HUDEP-2 (cell line): ENCODE results near the gene LRRC18.

Source experiments
- DNase-seq, 76 experiments: peaks; one replicate each; lab custom pipeline; 2025; ENCODE audit not compliant: unreplicated experiment in 76 of 76; lab: John Stamatoyannopoulos, UW

LRRC18 gene

DNA sequence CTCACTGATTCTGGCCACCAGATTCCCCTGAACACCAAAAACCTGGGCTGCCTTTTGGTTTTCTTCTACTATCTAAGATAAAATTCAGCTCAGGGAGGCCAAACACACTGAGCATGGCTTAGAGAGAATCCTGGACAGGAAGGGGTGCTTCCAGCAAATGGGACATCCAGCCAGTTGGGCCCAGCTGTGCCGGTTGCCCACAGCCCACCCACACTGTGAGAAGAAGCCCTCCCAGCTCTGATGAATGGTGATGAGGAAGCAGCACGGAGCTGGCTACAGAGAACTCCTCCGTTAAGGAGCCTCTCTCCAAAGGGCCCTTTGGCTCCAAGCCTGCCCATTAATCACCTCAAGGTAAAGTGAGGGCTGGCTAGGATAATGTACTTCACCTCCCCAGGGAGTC lies 15.9 kb downstream of the LRRC18 start:
- no peak for DNase-seq

DNA sequence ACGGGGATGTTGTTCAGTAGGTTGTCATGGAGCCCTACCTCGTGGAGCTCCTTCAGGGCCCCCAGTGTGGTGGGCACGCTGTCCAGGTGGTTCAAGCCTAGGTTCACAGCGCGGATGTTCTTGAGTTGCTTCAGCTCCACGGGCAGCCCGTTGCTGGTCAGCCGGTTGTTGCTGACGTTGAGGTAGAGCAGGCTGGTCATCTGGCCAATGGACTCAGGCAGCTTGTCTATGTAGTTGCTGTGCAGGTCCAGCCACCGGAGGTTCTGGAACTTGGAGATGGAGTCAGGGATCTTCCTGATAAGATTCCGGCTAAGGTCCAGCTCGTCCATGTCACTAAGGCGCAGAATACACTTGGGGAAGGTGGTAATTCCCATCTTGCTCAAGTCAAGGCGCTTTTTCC lies 26.0 kb downstream of the LRRC18 start:
- no peak for DNase-seq

DNA sequence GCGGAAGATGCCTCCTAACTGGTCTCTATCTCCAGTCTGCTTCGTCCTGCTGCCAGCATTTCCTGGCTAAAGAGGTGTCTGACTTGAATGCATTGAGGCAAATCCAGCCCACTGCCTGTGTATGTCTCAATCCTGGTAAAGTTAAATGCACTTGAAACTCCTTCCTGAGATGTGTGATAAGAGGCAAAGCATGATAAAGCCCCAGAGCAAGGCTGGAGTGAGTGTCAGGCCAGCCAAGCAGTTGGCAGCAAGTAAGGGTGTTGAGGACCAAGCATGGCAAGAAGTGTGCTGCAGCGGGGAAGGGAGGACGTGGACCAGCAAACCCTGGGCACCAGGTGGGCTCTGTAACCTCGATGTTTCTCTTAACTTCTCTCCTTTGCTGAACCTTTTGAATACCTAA lies 29.1 kb downstream of the LRRC18 start:
- no peak for DNase-seq

DNA sequence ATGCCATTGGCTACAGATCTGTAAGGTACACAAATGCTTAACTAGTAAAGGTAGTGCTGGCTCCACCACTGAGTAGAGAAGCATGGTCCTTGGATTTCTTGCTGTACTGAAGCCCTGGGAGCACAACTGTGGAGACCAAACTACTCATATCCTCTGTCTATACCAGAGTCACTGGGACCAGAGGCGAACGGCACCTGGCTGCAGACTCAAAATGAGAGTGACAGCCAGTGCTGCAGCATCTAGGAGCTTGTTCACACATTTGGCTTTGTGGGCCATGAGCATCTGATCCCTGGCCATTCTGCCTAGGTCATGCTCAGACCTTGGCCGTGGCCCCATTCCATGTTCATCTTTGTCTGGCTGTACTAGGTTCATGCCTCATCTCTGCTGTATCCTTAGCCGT lies 31.9 kb downstream of the LRRC18 start:
- DNase-seq = no peak

DNA sequence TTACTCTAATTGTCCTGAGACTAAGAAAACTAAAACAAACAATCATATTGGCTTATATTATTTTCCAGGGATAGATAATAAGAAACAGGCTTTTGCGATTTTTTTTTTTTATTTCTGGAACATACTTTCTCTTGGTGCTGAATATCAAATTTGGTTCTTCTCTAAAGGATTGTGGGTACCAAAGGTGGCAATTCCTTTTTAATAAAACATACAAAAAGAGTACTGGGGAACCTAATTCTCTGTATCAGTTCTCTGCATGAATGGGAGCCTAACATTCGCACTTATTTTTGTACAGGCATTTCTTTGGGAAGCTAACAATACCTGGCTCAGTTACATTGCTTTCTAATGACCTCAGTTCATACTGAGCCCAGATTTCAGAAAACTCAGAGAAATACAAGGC lies 32.8 kb downstream of the LRRC18 start:
- DNase-seq = no peak

DNA sequence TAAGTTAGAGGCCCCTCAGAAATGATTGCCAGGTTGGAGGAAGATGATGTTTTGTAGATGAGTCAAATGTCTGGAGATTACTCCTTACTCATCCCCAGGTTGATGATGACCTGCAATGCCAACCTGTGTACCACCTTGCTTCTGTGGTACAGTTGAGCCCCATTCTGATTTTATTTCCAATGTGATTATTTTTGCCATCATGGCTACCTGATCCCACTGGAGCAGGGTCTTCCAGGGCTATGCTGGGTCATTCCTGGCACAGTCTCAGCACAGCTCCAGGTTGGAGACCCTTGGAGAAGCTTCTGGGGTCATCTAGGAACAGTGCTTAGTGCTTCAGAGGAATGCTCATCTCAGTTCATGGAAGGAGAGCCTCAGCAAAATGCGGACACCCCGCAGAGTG lies 34.3 kb downstream of the LRRC18 start:
- DNase-seq = no peak

DNA sequence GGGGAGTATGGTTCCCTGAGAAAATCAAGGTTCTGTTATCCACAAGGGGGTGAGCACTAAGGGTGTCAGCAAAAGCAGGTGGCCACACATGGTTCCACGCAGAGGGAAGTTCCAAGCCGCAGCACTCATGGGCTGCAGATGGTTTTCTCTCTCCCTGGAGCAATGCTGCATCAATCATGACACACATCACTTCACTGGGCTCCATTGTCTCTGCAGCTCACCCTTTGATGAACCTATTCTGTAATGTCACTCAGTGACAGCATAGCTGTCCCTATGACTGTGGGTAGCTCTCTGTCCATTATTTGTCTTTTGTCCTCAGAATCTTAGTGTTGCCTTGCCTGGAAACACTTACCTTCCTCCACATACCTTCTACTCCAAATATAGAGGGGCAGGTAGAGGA lies 34.8 kb downstream of the LRRC18 start:
- no peak for DNase-seq

DNA sequence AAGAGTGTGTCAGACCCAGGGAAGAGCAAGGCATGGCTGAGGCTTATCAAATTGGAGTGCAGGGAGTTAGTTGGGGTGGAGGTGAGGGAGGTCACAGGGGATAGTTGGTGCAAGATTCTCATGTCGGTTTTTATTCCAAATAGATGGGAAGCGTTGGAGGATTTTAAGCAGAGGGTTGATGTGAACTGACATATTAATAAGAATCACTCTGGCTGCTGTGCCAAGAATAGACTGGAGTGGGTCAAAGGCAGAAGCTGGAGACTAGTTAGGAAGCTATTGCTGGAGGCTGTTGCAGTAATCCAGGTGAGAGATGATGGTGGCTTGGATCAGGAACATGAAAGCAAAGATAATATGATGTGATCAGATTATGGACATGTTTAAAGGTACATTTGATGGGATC lies 36.5 kb downstream of the LRRC18 start:
- no peak for DNase-seq

DNA sequence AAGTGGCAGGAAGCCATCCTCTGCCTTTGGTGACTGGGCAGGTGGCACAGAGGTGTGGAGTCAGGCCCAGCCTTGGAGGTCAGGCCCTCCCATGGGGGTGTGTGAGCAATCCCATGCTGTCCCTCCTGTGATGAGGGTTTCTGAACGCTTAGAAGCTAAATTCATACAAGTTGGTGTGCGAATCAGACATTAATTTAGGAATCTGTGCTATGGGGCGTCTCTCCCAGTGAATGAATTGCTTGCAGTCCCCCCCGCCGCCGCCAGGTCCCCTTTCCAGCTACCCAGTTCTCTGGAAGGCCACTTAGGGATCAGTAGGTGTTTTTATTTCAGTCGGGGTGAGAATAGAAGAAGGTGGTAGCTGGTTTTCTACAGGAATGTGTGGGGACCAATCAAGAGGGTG lies 37.5 kb downstream of the LRRC18 start:
- DNase-seq = no peak

DNA sequence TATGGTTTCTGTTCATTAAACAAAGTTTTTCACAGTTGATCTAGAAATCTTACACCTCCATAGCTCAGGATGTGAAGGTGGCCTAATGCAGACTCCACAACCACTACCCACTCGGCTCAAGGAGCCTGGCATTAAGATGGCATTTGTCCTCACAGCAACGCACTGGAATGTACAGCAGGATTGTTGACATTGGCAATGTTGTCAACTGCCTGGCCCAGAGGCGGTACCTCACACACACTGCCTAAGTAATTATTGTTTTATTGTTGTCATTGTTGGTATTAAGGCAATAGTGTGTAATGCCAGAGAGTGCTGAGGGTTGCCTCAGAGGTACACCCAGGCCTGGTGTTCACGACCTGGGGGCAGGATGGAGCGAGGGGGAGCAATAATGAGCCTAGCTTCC lies 38.3 kb downstream of the LRRC18 start:
- DNase-seq = no peak

DNA sequence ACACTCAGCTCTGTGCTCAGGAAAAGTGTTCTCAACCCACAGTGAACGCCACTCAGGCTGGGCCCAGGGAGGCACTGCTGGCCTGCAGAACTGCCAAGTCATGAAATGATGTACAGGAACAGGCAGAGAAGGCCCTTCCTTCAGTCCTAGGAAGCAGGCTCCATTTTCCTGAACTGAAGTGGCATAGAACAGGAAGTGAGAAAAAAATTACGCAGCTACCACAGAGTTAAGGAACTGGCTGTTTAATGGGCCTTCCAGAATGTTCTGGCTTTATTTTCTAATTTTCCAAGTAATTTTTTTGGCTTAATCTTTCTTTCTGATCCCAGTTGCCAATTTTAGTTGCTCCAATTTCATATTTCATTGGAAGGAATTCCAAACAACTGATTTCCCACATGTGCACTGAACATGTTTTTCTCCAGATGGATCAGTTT lies 39.3 kb downstream of the LRRC18 start:
- no peak for DNase-seq

DNA sequence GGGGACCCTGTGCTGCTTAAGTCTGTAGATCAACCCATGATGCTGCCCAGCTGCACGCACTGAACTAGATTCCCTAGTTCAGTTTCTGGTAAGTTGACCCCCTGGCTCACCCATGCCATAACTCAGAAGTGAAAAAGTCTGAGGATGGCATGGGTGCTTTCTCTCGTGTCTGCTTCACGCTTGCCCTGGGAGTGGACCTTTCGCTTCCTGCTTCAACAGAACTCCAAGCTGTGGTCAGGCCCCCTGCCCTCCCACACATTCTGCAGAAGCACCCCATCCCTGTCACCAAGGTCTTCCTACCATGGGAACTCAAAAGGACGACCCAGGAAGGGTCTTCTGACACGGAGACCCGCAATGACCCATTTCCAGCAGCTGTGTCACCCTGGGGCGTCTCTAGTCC lies 39.9 kb downstream of the LRRC18 start:
- DNase-seq = no peak

DNA sequence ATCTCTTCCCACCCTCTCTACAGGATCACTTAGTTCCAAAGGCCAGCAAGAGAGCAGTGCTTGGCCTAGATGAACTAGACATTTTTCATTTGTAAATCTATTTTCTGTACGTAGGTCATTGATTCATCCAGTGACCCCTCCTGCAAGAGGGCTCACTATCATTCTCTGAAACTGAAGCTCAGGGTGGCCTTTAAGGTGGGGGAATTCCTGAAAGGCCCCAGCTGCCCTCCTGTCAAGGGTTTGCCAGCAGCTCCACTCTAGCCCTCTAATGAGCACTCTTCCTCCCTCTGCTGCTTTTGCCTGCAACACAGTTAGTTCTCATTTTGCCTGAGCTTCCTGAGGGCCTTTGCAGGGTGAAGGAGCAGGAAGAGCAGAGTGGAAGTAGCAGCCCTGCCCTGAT lies 41.2 kb downstream of the LRRC18 start:
- no peak for DNase-seq

DNA sequence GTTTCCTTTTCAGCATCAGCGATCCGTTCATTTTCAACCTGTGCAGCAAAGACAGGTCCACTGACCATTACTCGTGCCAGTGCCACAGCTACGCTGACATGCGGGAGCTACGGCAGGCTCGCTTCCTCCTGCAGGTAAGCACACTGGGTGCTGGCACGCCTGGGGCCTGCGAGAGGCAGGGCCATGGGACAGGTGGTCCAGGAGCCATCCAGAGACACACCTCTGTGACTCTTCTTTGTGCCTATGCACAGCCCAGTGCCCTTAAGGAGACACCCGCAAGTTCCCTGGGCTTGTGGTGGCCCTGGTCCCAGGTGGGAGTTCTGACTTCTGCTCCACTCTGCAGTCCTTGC lies 42.2 kb downstream of the LRRC18 start:
- DNase-seq = no peak

DNA sequence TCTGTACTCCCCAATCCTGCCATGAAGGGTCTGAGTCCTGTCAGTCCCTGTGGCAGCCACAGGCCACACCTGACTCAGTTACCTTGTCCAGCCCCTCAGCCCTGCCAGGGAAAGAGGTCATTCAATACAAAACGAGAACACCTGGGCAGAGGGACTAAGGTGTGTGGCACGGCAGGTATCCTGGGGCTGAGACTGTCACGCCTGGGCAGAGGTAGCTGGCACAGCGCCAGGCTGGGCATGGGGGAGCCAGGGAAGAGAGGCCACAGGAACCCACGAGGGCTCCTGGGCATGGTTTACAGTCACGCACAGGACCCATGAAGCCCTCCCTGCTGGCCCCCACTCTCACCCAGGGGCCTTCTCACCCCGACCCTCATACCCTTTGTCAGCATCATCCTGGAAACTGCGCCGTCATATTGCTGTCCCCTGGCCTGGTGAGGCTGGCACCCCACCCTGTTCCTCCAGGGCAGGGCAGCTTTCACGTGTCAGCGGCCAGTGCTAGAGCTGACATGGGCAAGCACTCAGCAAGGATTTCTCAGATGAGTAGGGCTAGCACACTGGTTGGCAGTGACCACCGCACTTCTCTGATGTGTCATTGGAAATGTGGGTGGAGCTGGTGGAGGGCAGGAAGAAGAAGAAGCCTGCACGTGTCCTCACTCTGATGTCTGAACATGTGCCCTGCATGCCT lies 42.7 kb downstream of the LRRC18 start:
- no peak for DNase-seq

DNA sequence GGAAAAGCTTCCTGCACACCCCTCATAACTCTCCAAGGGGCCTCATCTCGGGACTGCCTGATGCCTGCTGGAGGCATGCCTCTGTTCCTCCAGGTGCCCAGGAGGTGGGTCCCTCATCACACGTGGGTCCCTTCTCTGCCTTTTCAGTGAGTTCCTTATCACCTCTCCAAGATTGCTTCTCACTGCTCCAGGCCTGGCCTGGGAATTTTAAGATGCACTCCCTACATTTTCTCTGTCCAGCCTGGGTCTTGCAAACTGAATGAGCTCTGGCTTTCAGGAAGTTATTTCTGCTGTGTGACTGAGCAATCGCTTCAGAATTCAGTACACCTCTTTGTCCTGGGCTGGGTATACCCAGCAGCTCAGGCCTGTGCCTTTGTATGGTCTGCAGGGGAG lies 43.8 kb downstream of the LRRC18 start:
- no peak for DNase-seq

DNA sequence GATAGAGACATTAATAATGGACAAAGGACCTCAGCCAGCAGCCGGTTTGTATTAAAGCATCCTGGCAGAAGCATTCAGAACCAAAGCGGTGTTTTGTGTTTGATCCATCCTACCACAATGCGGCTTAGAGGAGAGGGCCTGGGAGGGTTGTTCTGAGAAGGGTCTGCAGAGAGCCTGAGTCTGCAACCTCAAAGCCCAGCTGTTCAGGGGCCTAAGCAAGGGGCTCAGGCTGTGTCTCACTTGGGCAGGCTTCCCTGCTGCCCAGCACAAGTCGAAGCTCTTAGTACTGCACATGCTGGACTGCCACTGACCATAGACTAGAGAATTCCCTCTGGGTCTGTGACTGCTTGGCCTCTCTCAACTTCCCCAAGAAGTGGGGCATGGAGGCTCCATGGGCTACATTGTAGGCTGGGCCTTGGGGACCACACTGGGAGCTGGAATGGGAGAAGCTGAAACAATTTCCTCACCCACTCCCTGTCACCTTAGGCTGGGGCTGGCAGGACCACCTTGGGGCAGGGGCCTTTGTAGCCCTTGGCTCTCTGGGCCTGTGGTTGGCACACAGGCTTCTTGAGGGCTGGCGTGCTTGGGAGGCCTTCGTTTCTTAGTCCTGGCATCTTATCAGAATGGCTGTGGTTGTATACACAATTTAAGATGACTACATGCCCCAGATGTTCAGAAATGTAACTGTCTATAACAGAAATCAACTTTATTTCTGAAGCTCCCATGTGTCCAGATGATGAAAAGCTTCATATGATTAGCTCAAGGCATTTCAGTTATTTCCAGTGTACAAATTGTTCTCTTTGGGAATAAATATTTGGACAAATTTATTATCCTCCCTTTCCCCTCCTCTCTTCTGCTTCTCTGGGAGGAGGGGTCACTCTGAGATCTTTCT lies 44.5 kb downstream of the LRRC18 start:
- no peak for DNase-seq

DNA sequence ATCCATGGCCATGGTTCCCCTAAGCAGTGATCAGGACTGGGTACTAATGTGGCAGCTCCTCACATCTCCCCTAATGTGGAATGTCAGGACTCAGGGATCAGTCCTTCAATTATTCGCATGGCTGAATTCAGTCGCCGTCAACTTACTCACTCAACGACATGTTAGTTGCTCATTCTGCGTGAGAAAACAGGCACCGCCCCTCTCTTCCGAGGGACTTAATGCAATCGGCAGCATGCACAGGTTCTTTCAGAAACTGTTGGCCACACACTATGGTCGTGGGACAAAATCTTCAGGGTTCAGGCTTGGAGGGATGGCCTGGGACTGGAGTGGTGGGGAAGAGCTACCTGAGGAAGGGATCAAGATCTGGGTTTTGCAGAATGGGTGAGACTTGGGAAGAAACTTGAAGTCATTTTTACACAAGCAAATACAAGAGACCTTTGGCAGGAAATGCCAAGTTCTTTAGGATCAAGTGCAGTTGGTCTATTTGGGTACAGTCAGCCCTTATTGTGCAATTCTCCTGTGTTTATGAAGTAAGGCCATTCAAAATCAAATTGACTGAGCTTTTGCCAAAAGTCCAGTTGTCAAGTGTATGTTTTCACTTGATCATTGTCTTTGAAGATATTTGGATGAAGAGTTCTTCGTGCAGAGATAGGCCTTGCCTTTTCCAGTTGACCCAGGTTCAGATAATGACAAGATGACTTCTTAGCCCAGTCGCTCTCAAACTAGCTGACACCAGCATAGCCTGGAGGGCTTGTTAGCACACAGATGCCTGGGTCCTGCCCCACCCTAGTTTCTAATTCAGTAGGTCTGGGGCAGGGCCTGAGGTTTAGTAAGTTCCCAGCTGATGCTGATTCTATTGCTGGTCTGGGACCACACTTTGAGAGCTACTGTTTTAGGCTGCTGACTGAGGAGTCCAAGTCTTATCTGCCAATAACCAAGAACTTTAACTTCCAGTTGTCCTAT lies 48.5 kb downstream of the LRRC18 start:
- DNase-seq = no peak

DNA sequence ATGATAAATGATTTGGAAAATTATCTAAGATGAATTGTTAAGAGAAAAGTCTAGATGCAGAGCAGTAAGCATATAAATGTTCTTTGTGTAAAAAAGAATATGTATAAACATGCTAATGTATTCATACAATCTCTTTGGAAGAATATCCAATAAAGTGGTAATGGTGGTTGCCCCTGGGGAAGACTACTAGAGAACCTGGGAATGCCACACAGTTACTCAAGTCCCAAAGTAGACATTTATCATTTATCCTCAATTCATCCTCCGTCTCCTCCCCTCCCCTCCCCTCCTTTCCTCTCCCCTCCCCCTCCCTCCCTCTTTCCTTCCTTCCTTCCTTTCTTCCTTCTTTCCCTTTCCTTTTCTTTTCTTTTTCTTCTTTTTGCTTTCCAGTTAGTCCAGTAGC lies 51.7 kb downstream of the LRRC18 start:
- no peak for DNase-seq

DNA sequence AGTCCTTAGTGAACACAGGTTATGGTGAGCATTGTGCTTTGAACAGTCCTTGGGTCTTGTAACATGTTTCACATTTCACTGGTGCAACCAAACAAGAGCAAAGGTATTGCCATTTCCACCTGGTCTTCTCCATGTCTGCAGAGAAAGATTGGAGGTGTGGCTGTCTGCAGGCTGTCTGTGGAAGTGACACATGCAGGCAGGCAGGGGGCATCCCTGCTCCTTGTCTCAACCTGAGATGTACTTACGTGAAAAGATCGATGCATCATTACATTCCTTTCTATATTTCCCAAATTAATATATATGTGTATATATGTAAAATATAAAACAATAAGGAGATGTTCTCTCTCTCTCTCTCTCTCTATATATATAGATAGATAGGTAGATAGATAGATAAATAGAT lies 54.3 kb downstream of the LRRC18 start:
- no peak for DNase-seq
